Measurements from ENCODE around the gene TOMM5.

The TOMM5 gene

DNA sequence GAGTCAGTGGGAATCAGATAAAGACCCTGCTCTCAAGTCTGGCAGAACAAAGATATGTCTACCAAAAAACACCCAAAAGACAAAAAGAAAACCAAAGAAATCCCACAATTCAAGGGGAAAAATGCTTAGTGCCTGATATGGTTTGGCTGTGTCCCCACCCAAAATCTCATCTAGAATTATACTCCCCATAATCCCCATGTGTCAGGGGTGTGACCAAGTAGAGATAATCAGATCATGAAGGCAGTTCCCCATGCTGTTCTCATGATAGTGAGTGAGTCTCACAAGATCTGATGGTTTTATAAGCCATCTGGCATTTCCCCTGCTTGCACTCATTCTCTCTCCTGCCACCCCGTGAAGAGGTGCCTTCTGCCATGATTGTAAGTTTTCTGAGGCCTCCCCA is 29.6 kb downstream of the TOMM5 start:
- no peak for DNase-seq (ENCODE audit: low read depth)

DNA sequence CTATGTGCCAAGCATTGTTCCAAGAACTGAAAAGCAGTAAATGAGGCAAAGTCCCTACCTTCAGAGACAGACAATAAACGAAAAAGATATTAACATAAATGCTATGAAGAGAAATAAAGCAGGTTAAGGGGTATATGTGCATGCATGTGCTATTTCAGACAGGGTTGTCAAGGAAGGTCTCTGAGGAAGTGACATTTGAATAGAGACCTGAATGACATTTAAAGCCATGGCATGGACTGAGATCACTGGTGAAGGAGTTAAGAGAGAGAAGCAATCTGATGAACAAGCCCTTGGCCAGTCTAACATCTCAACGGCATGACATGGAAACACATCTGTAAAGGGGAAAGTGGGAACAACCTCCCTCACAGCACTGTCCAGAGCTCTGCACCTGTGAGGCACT is 30.7 kb downstream of the TOMM5 start:
- DNase-seq (ENCODE audit: low read depth): no peak

DNA sequence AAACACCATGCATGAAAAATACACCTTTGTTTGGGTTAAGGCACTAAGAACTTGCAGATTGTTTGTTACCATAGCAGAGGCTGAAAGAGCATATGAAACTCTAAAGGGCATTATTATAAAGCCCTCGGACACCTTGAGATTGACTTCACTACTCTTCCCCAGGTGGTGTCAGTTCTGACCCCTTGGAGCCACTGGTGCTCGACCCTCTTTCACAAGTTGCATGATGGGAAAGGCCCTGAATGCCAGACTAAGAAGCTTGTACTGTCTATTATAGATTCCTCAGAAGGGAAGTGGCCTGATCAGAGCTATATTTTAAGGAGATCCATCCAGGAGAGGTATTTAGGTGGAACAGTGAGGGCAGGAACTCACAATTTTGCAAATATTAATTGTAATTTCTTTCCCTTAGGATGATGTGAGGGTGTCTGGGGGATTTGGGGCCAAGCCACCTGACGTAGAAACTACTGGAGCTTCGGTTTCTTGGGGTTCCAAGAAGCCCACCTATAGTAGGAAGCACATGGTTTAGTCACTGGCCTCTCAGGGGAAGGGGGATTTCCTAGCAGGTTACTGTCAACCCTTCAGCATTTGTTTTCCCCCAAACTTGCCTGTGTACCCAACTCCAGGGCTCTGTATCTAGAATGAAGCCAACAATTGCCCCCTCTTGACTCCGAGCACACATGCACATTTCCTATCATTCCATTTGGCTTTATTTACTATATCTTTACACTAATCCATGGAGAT is 32.4 kb downstream of the TOMM5 start:
- DNase-seq (ENCODE audit: low read depth): no peak

DNA sequence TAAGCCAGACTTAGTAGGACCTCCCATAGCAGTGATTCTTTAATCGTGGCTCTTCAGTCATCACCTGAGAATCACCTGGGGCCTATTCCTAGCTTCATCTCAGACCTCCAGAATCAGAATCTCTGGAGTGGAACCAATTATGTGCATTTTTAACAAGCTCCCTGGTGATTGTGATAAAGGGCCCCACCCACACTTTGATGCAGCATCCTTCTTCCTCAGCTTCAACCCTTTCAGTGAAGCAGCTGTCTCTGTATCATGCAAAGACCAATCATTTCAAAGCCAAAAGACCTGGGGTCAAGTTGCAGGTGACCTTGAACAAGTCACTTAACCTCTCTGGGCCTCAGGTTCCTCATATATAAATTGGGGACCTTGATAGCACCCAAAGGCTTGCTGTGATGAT is 33.3 kb downstream of the TOMM5 start:
- DNase-seq (ENCODE audit: low read depth): no peak

DNA sequence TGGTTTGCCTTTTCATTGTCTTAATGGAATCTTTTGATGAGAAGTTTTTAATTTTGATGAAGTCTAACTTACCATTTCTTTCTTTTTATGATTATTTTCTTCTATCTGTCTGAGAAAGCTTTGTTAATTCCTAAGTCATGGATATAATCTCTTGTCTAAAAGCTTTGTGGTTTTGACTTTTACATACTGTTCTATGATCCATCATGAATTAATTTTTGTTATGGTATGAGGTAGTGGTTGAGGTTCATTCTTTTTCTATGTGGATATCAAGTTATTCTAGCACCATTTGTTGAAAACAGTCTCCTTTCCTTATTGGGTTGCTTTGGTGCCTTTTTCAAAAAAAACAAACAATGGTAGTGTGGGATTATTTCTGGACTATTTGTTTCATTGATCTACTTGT is 36.6 kb downstream of the TOMM5 start:
- DNase-seq (ENCODE audit: low read depth): no peak

DNA sequence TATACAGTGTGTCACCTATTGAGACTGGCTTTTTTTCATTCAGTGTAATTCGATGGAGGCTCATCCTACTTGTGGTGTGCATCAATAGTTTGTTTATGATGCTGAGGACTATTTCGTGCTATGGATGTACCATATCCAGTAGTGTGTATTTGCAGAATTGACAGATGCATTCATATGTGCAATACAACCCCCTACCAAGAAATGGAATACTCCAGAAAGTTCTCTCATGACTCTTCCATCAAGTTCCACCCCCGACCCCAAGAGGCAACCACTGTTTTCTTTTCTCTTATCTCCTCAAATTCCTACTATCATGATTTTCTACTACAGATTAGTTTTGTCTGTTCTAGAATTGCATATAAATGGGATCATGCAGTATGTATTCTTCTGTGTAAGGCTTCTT is 38.1 kb downstream of the TOMM5 start:
- no peak for DNase-seq (ENCODE audit: low read depth)

DNA sequence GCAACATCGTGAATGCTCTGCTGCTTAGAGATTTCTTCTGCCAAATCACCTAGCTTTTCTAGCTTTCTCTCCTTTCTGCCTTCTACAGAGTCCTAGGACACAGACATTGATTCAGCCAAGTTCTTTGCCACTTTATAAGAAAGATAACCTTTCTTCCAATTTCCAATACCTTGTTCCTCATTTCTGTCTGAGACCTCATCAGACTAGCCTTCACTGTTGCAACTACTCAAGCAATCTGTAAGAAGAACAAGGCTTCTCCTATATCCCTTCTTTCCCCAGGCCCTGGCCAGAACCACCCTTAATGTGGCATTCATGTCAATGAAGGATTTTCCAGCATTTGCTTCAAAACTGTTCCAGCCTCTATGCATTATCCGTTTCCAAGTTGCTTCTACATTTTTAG is 40.5 kb downstream of the TOMM5 start:
- DNase-seq (ENCODE audit: low read depth): no peak

DNA sequence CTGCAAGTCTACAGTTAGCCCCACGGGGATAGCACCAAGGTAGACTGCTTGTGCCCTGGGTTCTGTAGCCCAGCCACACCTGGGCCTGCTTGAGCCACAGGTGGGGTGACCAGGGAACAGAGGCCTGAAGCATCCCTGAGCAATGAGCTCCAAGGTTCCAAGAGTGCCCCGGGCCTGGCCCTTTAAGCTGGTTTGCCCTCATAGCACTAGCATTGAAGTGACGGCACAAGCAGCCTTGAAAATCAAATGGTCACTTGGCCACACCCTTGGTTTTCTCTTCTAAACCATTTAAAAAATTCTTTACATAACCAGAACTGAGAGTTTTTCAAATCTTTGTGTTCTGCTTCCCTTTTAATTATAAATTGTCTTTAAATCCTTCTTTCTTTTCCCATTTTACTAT is 40.9 kb downstream of the TOMM5 start:
- DNase-seq (ENCODE audit: low read depth): no peak

DNA sequence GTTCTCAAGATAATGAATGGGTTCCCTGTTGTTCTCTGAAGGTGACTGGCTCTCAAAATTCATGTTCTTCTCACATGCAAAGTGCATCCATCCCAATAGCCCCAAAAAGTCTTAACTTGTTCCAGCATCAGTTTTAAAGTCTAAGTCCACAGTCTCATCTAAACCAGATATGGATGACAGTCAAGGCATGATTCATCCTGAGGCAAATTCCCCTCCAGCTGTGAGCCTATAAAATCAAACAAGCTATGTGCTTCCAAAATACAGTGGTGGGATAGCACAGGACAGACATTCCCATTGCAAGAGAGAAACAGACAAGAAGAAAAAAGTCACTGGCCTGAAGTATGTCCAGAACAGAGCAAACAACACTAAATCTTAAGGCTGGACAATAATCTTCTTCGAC is 41.6 kb downstream of the TOMM5 start:
- no peak for DNase-seq (ENCODE audit: low read depth)

DNA sequence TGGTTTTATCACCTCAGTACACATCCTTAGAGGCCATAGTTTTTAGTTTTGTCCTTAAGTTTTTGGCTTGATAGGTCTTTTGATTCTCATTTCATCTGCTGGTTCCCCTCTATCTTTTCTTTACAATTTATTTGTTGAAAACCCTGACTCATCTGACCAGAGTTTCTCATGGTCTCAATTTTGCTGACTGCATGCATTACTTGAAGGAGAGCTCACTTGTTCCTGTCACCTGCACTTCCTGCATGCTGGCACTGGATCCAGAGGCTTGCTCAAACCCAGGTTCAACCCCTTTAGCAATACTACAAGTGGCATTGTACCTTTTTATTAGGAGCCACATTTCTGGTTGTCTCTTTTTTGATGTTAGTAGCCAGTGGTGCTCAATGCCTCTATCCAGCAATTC is 42.9 kb downstream of the TOMM5 start:
- DNase-seq (ENCODE audit: low read depth): no peak

DNA sequence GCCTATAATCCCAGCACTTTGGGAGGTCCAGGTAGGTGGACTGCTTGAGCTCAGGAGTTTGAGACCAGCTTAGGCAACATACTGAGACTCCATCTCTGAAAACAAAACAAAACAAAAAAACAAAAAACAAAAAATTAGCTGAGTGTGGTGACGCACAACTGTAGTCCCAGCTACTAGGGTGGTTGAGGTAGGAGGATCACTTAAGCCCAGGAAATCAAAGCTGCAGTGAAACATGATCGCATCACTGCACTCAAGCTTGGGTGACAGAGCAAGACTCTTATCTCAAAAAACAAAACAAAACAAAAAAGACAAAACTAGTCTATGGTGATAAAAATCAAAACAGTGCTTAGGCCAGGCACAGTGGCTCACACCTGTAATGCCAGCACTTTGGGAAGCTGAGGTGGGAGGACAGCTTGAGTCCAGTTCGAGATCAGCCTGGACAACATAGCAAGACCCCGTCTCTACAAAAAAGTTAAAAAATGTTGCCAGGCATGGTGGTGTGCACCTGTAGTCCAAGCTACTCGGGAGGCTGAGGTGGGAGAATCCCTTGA is 45.0 kb downstream of the TOMM5 start:
- no peak for DNase-seq (ENCODE audit: low read depth)

DNA sequence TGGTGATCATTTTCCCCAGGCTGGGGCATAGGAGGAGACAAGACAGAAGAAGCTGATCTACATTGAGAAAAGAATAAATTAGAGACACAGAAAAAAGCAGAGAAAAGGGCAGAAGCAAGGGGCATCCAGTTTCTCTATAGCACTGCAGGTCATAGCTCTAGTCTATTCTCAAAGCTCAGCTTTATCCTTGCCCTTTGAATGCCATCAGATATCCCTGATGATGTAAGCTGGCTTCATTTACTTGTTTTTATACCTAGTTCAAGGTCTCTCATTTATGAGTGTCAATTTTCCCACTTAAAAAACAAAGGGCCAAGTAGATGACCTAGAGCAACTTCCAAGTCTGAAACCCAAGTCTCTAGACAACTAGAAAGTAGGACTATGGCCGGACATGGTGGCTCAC is 48.9 kb downstream of the TOMM5 start:
- DNase-seq (ENCODE audit: low read depth): no peak

DNA sequence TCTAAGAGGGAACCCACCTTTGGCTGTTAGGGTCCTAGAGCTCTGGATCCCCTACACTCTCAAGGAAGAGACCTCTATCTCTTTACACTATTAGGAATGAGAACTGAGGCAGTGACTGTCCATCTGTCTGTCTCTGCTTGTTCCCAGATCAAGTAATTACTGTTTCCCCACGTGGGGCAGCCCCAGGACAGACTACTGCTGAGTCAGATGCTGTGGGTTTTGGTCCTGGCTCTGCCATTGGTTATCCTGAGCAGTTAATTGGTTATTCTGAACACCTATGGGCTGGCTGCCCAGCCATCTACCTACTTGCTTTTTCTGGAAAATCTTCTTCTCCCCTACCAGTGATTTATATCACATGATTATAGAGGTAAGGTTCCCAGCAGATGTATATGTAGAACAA is 49.5 kb downstream of the TOMM5 start:
- no peak for DNase-seq (ENCODE audit: low read depth)

DNA sequence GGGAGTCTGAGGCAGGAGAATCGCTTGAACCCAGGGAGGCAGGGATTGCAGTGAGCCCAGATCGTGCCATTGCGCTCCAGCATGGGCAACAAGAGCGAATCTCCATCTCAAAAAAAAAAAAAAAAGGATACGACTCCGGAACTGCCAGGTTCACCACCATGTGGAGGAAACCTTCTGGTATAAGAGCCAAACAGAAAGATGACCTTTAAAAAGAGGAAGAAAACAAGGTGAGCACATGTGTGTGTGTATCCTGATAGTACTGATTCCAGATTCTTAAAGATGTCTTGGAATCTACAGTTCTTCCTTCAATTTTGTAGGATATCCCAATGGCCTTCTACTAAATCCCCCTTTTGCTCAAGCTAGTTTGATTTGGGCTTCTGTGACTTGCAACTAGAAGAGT is 49.9 kb downstream of the TOMM5 start:
- DNase-seq (ENCODE audit: low read depth): no peak

DNA sequence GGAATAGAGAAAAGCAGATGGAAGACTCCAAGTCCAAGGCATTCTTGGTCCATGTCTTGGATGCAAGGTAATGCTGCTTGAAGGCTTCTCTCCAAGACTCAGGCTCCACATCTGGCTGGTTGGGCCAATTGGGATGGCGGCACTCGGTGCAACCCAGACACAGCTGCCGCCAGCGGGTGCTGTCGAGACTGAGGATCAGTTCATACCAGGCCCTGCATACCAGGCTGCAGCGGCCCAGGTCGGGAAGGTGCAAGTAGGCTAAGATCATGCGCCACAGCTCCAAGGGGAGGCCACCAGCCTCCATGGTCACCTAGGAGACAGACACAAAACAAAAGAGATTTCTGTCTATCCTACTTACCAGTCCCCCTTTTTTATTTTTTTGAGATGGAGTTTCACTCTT is 50.9 kb downstream of the TOMM5 start:
- no peak for DNase-seq (ENCODE audit: low read depth)

DNA sequence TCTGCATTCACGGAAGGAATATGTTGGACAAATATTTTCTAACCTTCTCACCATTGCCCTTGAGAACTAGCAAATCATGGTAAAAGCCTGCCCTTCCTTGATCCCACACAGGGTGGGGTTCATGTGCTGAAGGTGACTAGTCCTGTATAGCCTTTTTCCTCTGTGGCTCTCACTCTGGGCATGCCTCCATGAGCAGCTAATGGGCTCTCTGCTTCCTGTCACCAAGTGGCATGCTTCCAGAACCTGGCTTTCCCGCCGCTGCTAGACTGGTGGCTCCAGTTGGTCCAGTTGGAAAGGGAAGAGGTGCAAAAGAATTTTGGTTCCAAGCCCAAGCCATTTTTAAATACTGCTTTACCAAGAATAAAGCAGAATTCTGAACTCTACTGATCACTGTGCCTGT is 51.8 kb downstream of the TOMM5 start:
- DNase-seq (ENCODE audit: low read depth): no peak

DNA sequence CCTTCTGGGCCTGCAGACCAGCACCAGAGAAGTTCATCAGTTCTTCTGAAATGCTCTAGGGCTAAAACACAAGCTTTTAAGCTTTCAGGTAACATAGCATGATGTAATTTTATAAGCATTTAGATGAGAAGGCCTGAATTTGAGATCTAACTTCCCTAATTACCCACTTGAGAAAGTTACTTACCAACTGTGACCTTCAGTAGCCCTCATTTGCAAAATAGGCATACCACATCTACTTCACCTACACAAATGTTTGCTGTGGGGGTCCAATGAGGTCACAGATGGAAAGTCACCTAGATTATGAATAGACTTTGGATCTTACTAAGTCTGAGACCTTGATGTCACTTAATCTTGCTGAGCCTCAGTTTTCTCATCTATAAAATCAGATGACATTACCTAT is 52.8 kb downstream of the TOMM5 start:
- no peak for DNase-seq (ENCODE audit: low read depth)
